DMS114 treated with DMSO at 0.1 percent for 48 hours (cell line): ENCODE measurements around the gene SPATA33.
A peak's percentile ranks its signal among the peaks of the same experiment; 100 is the strongest.

Experiments used
- DNase-seq: peaks from one replicate; lab custom pipeline; 2025; ENCODE audit not compliant: unreplicated experiment; lab: John Stamatoyannopoulos, UW

Gene SPATA33

DNA sequence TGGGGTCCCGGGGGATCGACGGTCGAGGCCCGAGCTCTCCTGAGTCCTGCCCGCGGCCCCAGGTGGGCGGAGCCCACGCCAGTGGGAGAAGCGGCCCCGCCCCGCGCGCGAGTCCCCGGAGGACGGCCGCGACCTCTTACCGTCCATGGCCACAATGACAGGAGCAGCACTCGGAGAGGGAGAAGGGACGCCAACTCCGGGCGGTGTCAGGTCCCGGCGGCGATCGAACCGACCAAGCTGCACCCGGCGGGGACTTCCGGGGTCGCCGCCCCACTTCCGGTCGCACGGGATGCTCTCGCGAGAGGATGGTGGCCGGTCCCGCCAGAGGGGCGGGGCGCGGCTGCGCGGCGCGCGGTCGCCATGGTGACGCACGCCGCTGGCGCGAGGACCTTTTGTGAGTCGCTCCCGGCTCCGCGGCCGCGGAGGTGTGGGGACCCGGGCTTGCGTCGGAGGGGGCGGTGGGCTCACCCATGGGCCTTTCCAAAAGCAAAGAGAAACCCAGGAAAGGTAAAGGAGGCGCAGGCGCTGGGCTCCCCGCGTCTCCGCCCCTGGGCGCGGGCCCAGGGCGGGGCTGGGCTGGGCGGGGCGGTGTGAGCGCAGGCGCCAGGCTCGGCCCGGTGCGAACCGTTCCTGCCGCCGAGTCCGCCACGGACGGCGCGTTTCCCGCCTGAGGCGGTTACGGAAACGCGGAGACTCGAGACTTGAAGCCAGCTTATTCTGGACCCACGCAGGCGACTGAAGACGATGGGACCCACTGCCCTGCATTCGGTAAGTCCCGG, at the start of gene SPATA33, which contains the start of gene CHMP1A:
Gene SPATA33, plus strand, starts transcription at position 395 of the 779 bp plus-strand sequence. Its CDS starts 76 bp downstream, at position 471.
Gene CHMP1A, minus strand, starts transcription at position 267 of the 779 bp plus-strand sequence. Its CDS starts 120 bp downstream, at position 147.
- peak; percentile 55 for DNase-seq

DNA sequence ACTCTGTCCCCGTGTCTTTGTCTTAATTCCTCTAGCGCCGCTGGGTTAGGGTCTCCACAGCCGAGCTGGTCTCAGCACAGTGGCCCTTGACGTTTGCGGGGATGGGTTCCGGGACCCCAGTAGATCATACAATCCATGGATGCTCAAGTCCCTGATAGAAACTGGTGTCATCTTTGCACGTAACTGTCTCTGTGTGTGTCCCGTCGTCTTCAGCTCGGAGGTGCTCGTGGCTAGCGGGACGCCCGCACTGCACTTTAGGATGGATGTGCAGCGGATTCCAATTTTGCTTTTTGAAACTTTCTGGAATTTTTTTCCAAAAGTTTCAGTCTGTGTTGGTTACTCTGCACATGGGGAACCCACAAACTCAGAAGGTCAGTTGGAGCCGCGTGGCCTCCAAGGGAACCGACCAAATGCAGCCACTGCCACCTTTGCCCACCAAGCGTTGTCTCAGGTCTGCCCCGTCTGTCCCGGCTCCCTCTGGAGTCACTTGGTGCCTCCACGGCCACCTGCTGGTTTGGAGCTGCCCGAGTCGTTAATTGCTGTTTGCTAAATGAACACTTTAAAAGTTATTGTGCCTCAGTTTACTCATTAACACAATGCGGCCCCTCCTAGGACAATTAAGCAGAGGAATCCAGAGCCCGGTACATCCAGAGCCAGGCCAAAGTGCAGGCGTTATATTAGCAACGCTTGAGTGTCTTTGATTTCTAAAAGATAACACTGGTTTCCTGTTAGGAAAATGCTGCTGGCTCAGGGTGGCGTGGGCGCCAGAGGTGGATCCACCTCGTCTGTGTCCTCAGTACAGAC, 49.5 kb upstream of the SPATA33 start:
- DNase-seq, result no peak

DNA sequence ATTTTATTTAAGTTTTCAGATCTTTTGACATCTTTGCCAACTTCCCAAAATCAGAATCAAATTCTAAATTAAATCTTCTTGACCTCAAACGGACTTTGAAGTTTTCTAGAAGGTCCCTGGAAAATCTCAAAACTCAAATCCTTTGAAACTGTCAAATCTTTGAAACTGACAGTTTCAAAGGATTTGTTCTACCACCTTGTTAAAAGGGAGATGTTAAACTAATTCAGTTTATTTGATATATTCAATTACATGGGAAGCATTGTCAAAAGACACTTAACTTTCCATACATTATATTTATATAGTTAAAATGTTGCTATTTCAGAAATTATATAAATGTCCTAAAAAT, 47.6 kb upstream of the SPATA33 start:
- no peak for DNase-seq

DNA sequence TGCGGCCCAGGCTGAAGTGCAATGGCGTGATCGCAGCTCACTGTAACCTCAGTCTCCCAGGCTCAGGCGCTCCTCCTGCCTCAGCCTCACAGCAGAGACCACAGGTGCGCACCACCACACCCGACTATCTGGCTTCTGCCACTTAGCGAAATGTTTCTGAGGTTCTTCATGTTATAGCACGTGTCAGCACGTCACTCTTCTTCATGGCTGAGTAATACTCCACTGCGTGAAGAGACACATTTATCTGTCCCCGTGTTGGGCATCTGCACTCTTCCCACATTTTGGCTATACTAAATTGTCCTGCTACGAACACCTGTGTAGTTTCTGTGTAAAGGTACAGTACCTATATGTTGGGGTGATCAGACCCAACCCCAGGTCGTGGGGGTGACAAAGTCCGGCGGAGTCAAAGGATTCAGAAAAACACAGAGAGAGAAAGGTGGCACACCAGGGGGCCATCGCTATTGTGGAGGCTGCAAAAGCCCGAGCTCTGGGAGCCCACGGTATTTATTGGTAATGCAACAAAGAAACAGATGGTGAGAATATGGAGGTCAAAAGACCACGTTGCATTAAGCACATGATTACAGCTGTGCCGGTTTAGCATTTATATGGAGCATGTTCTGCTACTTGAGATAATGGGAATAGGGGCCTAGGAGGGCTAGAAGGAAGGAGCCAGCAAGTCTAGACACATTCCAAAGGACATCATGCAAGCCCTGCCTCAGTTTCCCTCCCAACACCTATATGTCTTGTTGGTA, 45.0 kb upstream of the SPATA33 start:
- no peak for DNase-seq

DNA sequence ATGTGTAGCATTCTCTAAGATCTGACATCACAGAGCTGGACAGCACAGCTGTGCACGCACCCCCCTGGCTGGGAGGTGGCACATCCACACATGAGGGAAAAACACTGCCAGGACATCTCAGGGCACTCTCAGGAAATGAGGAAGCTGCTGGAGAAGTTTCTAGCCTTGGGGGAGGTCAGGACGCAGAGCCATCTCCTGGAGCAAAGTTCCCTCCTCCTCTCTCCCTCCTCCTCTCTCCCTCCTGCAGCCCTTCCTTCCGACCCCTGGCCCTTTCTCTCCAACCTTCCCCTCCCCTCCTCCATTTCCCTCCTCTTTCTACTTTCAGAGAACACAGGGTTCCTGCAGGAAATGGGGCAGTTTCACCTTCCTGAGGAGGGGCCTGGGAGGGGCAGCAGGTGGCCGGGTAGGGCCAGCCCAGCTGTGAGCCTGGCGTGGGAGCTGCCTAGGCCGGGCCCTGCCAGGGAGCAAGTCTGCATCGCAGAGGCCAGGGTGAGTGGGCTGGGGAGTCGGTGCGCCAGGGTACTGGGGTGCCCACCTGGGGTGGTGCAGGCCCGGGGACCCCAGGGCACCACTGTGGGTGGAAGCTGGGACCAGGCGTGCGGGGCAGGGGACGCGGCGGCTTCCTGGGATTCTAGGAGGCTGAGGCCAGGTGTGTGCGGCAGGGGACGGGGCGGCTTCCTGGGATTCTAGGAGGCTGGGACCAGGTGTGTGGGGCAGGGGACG, 44.2 kb upstream of the SPATA33 start, which contains the start of gene DPEP1:
Gene DPEP1, plus strand, starts transcription at position 412 of the 723 bp plus-strand sequence. CDS start 16,769 bp downstream, outside the sequence.
- no peak for DNase-seq

DNA sequence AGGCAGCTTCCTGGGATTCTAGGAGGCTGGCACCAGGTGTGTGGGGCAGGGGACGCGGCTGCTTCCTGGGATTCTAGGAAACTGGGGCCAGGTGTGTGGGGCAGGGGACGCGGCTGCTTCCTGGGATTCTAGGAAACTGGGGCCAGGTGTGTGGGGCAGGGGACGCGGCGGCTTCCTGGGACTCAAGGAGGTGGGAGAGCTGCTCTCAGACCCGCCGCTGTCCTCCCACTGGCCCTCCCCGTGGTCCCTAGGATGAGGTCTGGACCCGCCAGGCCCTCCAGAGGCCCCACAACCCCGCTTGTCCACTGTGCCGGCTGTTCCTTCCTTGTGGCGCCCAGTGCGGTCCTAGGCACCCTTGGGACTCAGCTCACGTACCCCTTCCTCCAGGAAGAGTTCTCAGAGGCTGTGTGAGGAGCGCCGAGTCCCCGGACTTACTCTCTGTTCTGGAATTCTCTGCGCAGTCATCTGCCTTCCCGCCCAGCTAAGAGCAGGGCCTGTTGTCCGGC, 43.6 kb upstream of the SPATA33 start:
- no peak for DNase-seq

DNA sequence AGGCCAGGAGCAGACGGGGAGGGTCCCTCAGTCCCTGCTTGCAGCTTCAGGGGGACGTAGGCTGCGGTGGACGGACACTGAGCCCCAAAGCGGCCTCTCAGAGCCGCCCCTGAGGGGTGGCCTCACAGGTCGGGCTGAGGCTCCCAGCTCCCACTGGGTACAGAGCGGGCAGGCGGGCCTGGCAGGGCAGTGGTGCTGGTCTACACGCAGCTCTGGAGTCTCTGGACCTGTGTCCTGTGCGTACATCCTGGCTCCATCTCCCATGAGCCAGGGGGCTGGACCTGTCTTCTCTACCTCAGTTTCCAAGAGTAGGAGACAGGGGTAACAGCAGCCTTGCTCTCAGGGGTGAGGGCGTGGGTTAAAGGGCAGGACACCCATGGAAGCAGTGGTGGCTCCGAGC, 42.5 kb upstream of the SPATA33 start:
- no peak for DNase-seq

DNA sequence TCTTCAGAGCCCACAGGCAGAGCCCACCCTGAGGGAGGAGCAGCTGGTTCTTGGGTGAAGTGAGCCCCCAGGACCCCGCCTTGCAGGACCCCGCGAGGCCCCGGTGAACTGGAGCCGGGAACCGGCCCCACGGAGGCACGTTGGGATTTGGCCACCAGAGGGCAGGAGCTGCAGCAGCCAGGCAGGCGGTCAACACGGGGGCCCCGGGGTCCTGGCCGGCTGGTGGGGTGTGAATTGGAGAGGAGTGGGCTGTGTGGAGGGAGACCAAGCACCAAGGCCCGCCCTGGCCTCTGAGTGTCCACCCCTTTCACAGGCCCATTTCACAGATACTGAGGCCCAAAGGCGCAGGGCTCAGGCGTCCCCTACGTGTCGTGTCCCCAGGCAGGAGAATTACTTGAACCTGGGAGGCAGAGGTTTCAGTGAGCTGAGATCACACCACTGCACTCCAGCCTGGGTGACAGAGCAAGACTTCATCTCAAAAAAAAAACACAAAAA, 42.0 kb upstream of the SPATA33 start:
- DNase-seq, result no peak

DNA sequence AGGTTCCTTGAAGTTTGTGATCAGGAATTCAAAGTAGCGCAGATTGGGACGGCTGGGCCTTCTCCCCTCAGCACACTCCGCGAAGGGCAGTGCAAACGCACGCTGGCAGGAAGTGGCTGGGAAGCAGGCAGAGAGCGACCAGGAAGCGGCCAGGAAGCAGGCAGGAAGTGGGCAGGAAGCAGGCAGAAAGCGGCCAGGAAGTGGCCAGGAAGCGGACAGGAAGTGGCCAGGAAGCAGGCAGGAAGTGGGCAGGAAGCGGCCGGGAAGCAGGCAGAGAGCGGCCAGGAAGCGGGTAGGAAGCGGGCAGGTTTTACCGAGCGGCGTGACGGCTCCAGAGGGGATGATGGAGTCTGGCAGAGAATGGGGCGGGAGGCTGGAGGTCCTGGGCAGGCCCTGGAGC, 41.0 kb upstream of the SPATA33 start:
- DNase-seq, result no peak

DNA sequence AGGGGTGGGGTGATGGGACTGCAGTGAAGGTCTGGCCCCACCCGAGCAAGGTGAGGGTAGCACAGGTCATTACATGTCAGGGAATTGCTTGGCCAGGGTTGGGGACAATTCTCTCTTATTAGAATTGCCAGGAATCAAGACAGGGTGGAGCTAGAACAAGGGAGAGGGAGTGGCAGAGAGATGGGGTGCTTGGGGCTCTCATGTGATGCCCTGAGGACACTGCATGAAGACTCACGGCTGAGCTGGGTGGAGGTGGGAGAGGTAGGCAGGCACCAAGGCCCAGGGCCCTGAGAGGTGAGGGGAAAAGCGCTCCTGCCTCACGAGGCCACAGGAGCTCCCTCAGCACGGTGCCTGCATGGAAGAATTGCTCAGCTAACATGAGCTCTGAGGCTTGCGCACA, 40.6 kb upstream of the SPATA33 start:
- DNase-seq, result no peak

DNA sequence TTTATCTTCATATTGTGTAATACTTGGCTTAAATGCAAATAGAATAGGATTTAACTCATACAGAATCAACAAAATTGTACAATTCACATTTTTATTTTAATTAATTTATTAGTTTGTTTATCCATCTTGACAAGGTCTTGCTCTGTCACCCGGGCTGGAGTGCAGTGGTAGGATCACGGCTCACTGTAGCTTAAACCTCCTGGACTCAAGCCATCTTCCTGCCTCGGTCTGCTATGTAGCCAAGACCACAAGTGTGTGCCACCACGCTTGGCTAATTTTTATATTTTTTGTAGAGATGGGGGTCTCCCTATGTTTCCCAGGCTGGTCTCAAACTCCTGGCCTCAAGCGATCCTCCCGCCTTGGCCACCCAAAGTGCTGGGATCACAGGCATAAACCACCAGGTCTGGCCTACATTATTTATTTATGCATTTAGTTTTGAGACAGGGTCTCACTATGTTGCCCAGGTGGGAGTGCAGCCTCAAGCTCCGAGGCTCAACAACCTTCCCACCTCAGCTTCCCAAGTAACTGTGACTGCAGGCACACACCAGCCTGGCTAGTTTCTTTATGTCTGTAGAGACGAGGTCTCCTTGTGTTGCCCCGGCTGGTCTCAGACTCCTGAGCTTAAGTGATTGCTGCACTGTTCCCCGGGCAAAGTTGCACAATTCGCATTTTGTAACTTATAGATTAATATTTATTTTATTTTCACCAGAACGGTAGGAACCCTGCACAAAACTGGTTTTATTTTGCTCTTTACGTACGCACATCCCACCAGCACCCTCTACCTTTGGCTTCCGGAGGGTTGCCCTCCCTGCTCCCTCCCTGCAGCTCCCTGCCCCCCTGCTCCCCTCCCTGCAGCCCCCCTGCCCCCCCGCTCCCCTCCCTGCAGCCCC, 39.3 kb upstream of the SPATA33 start:
- no peak for DNase-seq

DNA sequence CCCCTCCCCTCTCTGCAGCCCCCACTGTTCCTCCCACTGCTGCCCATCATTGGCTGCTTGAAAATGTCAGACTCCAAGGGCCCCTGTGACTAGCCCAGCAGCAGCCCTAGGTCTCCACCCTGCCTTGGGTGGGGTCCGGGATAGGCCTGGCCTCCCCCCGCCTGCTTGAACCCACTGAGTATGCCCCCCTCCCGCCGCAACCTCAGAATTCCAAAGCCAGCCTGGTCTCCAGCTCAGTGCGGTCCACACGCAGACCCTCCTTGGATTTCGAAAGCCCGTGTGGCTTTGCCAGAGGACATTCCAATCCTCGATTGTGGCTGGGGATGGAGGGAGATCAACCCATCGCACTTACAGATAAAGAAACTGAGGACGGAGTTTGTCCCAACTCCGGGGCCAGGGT, 37.8 kb upstream of the SPATA33 start:
- no peak for DNase-seq

DNA sequence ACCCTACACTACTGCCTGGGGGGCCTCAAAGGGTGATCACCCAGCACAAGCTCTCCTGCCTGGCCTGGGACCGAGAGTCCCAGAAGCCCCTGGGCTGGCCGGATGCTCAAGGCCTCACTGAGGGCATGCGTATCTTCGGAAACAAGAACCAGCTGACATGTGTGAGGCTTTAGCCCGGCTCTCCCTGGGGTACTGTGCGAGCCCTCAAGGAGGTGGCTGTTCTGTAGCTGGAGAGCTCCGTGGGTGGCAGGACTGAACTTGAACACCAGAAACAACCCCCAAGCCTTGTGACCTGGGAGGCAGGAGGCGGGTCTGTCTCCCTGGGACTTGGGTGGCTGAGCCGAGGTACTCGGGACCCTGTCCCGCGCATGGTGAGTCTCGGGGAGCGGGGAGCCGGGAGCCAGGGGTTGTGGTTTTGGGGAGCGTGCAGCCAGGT, 37.2 kb upstream of the SPATA33 start:
- no peak for DNase-seq

DNA sequence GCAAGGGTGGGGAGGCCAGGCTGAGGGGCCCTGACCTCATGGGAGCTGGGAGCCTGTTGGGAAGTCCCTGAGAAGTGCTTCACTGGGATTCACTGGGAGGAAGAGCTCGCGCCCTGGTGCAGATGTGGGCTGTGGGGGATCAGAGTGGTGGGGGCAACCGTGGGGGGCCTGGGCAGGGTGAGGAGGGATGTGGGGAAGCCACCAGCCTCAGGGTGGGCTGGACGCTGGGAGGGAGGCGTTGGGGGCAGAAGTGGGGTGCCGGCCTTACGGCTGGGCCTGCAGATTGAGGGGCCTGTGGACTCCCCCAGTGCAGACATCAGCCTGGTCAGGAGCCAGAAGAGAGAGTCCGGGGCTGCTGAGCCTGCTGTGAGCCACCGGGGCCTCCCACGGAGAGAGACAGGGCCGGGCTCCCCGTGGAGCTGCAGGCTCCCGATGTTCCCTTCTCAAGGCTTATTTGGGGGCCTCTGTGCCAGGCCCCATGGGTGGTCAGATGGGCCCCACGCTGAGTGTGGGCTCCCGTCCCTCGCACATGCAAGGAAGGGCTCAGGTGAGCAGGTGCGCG, 36.4 kb upstream of the SPATA33 start:
- no peak for DNase-seq

DNA sequence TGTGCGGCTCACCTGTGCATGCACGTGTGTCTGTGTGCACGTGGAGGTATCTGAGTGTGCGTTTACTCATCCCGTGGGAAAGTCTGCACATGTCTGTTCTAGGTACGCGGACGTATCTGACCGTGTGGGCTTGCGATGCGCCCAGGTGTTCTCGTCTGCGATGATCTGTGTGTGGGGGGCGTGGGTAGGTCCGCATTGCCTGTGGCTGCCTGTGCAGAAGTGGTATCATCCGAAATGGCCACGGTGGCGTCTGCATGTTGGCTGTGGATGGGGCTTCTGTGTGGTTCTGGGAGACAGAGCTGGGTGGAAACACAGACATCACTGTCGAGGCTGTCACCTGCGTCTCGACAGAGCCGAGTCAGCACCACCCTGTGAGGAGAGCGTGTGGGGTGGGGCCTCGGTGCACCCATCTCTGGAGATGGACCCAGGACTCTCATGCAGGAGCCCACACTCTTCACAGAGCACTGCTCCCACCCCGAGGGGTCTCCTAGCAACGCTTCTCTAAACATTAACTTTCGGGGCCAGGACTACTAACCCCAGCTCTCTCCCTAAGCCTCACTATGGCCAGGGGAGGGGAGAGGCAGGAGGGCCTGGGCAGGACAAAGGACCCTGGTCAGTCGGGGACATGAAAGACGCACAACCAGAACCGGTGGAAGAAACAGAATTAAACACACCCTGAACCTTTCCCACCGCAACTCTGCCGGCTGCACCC, 35.8 kb upstream of the SPATA33 start:
- DNase-seq, result no peak

DNA sequence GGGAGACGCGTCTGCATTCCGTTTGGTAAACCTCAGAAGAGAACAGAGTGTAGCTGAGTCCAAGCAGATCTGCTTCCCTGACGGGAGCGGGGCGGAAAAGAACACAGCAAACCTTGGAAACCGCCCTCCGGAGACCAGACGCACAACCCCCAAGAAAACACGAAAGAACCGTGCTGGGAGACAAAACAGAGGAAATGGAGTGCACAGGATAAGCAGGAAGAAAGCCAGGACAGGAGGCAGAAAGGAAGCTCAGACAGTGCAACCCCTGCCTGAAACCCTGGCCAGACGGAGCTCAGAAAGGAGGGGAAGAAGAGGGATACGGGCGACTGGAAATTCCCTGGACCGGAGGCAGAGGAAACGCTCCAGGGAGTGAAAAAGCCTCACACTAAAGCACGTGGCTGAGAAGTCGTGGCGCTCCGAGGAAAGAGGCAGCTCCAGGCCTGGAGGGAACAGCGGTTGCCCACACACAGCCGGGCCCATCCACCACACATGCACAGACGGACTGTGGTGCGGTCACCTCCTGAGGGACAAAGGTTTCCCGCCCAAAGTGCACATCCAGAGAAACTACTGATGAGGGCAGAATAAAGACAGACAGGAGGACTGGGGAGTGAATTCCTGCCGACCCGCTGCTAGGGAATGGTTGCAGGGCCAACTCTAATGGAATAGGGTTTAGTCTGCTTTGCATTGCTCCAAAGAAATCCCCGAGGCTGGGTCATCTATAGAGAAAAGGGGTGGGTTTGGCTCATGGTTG, 34.0 kb upstream of the SPATA33 start:
- DNase-seq, result no peak
